ENCODE measurements around the gene GMDS. TPM values are rescaled to one million over a fixed set of nuclear protein-coding genes. Genes with fewer than 3 reads are reported as not detected.
A peak's percentile ranks its signal among the peaks of the same experiment; 100 is the strongest.

GMDS gene
- total RNA-seq, 1 experiment from 2014 or later = 27.6 TPM

- Histone ChIP-seq H2BK20ac (ENCODE audit: low read depth, low read length, poor library complexity, severe bottlenecking) (no peak overlapping the region), H3T11ph (ENCODE audit: low read length) (no peak overlapping the region), H3K9me3 (ENCODE audit: control insufficient read depth, low read depth, low read length) (no peaks in the 10 kb centered on the region), H3K4ac (ENCODE audit: low read depth, low read length) (no peak overlapping the region), H4K20me1 (ENCODE audit: control insufficient read depth, insufficient read depth, insufficient read length) (peaks cover 3% of the 10 kb centered on the region), H3K4me1 (ENCODE audit: insufficient read depth, low read length) (no peaks in the 10 kb centered on the region; the same call in 1 of the 2 replicates), H2AFZ (ENCODE audit: low read length) (no peak overlapping the region), H2BK5ac (ENCODE audit: insufficient read length, low read length) (no peak overlapping the region), H4K5ac (ENCODE audit: insufficient read length, low read depth, low read length) (no peak overlapping the region), H4K91ac (ENCODE audit: insufficient read length, low read depth, low read length) (no peak overlapping the region), H3K27me3 (ENCODE audit: insufficient read depth, low read length) (peaks cover 97% of the 10 kb centered on the region), H3K27ac (ENCODE audit: insufficient read length, low read depth, low read length) (no peak overlapping the region), H2AK5ac (ENCODE audit: insufficient read length, low read length) (no peak overlapping the region), H3K56ac (ENCODE audit: insufficient read length, low read depth, low read length) (no peak overlapping the region), H3K79me2 (ENCODE audit: insufficient read depth, low read length) (no peaks in the 10 kb centered on the region), H3K23me2 (ENCODE audit: insufficient read length, low read depth, low read length, poor library complexity, severe bottlenecking) (peaks cover 18% of the 10 kb centered on the region), H3K18ac (ENCODE audit: insufficient read length, low read depth, low read length) (no peak overlapping the region), H2BK12ac (ENCODE audit: insufficient read length, low read depth, low read length) (no peak overlapping the region), H3K14ac (ENCODE audit: insufficient read depth, low read length) (no peak overlapping the region), H3K23ac (ENCODE audit: insufficient read length, low read depth, low read length) (no peak overlapping the region), H3K4me2 (ENCODE audit: insufficient read depth, insufficient read length, low read length) (peak overlapping the region; percentile 56), H4K8ac (replicated peaks; ENCODE audit: insufficient read length, low read depth, low read length) (no peak overlapping the region), H2BK120ac (ENCODE audit: low read depth, low read length, poor library complexity, severe bottlenecking) (no peak overlapping the region), H3K79me1 (ENCODE audit: insufficient read depth, low read depth, low read length, poor library complexity, severe bottlenecking) (no peaks in the 10 kb centered on the region), H3K9ac (ENCODE audit: extremely low read depth, insufficient read length, low read length) (no peak overlapping the region), H2BK15ac (ENCODE audit: low read depth, low read length) (no peak overlapping the region)
- DNase-seq = no peak
- peak overlapping the region in 1 of 2 experiments; percentile 69; a peak in 3 of 5 replicates for H3K4me3 Mint-ChIP-seq
- H3K36me3 Mint-ChIP-seq (ENCODE audit: insufficient read depth in 1 of 3, low read depth in 3 of 3) = peaks cover 0 to 5% (median 4%) of the 10 kb centered on the region in 3 experiments; a peak in 4 of 7 replicates
- WGBS (ENCODE audit: extremely low coverage, insufficient read length, low lambda C conversion rate) = no CpG with 5 or more reads among the region's 12 CpGs
- H3K9me3 Mint-ChIP-seq = no peaks in the 10 kb centered on the region; a peak in 1 of 5 replicates
- H3K27me3 Mint-ChIP-seq (ENCODE audit: low read depth) = peaks cover 99% of the 10 kb centered on the region
- TF ChIP-seq CTCF (conservative IDR thresholded peaks at IDR 0.05) = no peak
- no peak overlapping the region for H3K27ac Mint-ChIP-seq
- H3K4me1 Mint-ChIP-seq = peaks cover 7 to 16% of the 10 kb centered on the region in 2 experiments; a peak in 3 of 4 replicates
Observed at GRCh38 chr6:1623769-1624057, 621.7 kb downstream of the GMDS start.
